ENCODE results near the gene SIAH3.

SIAH3 gene

GRCh38 chr13:45825387-45825650 lies 26.2 kb downstream of the SIAH3 start:
- in situ Hi-C loops (cut with MboI; ENCODE audit: low sequenced_read_pairs): no loop called here

GRCh38 chr13:45823583-45823982 lies 28.0 kb downstream of the SIAH3 start:
- in situ Hi-C loops (cut with MboI; ENCODE audit: low sequenced_read_pairs): no loop called here

- in situ Hi-C loops (cut with MboI; ENCODE audit: low sequenced_read_pairs): no loop called here
Measured at GRCh38 chr13:45821811-45822210, 29.7 kb downstream of the SIAH3 start.

- in situ Hi-C loops (cut with MboI; ENCODE audit: low sequenced_read_pairs): no loop called here
Measured at GRCh38 chr13:45820106-45820838, 31.3 kb downstream of the SIAH3 start.

- in situ Hi-C loops (cut with MboI; ENCODE audit: low sequenced_read_pairs): no loop called here
Measured at GRCh38 chr13:45817833-45818232, 33.7 kb downstream of the SIAH3 start.

- in situ Hi-C loops (cut with MboI; ENCODE audit: low sequenced_read_pairs): no loop called here
Measured at GRCh38 chr13:45816427-45816826, 35.1 kb downstream of the SIAH3 start.

GRCh38 chr13:45812695-45813372 lies 38.7 kb downstream of the SIAH3 start:
- in situ Hi-C loops (cut with MboI; ENCODE audit: low sequenced_read_pairs): no loop called here

GRCh38 chr13:45811891-45812694 lies 39.5 kb downstream of the SIAH3 start:
- in situ Hi-C loops (cut with MboI; ENCODE audit: low sequenced_read_pairs): no loop called here

GRCh38 chr13:45809801-45810394 lies 41.7 kb downstream of the SIAH3 start:
- in situ Hi-C loops (cut with MboI; ENCODE audit: low sequenced_read_pairs): no loop called here

GRCh38 chr13:45808925-45809324 lies 42.6 kb downstream of the SIAH3 start:
- in situ Hi-C loops (cut with MboI; ENCODE audit: low sequenced_read_pairs): no loop called here

GRCh38 chr13:45807520-45808099 lies 43.9 kb downstream of the SIAH3 start:
- in situ Hi-C loops (cut with MboI; ENCODE audit: low sequenced_read_pairs): no loop called here

- in situ Hi-C loops (cut with MboI; ENCODE audit: low sequenced_read_pairs): no loop called here
Measured at GRCh38 chr13:45800485-45800884, 51.1 kb downstream of the SIAH3 start.

- in situ Hi-C loops (cut with MboI; ENCODE audit: low sequenced_read_pairs): no loop called here
Measured at GRCh38 chr13:45799451-45799850, 52.1 kb downstream of the SIAH3 start.

GRCh38 chr13:45798851-45799250 lies 52.7 kb downstream of the SIAH3 start:
- in situ Hi-C loops (cut with MboI; ENCODE audit: low sequenced_read_pairs): no loop called here

GRCh38 chr13:45796426-45797235 lies 54.9 kb downstream of the SIAH3 start:
- in situ Hi-C loops (cut with MboI; ENCODE audit: low sequenced_read_pairs): no loop called here

GRCh38 chr13:45792827-45793303 lies 58.7 kb downstream of the SIAH3 start:
- in situ Hi-C loops (cut with MboI; ENCODE audit: low sequenced_read_pairs): no loop called here

GRCh38 chr13:45788011-45788410 lies 63.5 kb downstream of the SIAH3 start:
- in situ Hi-C loops (cut with MboI; ENCODE audit: low sequenced_read_pairs): no loop called here

GRCh38 chr13:45787346-45787745 lies 64.2 kb downstream of the SIAH3 start:
- in situ Hi-C loops (cut with MboI; ENCODE audit: low sequenced_read_pairs): no loop called here

- in situ Hi-C loops (cut with MboI; ENCODE audit: low sequenced_read_pairs): no loop called here
Measured at GRCh38 chr13:45786293-45786920, 65.1 kb downstream of the SIAH3 start.
